ENCODE data around the gene PSMB10.

PSMB10 gene

GRCh38 chr16:67888331-67888730 is 48.3 kb downstream of the PSMB10 start:
- no peak for DNase-seq

DNA sequence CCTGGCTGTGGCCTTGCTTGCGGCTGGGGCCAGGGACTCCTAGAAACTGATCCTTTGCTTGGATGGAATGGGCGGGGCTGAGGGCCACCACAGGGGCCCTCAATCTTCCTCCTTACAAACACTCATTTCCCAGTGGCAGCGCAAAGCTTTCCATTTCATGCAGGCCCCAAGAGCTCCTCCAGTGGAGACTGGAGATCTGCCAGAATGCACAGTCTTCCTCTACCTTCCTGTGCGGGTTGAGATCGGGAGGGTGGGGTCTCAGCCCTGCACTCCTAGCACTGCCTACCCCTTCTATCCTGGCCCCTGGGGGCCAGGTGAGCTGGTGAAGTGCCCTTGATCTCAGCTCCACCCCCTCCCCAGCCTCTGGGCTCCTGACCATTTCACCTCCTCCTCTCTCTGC is 50.3 kb downstream of the PSMB10 start:
- peak; percentile 7 for DNase-seq

GRCh38 chr16:67885976-67886375 is 50.7 kb downstream of the PSMB10 start:
- no peak for DNase-seq

DNA sequence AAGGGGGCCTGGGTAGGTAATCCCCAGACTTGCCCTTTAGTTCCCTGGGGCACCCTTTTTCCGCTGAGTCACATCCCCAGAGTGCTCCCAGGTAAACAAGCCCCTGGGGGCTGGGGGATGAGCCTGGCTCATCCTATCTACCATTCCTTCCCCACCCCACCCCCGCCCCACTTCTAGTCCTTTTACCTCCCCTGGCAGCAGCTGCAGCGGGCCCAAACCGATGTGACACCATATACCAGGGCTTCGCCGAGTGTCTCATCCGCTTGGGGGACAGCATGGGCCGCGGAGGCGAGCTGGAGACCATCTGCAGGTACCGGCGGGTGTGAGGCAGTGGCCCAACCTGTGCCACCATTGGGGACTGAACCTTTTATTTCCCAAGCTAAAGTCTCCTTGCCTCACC is 51.1 kb downstream of the PSMB10 start:
- no peak for DNase-seq

DNA sequence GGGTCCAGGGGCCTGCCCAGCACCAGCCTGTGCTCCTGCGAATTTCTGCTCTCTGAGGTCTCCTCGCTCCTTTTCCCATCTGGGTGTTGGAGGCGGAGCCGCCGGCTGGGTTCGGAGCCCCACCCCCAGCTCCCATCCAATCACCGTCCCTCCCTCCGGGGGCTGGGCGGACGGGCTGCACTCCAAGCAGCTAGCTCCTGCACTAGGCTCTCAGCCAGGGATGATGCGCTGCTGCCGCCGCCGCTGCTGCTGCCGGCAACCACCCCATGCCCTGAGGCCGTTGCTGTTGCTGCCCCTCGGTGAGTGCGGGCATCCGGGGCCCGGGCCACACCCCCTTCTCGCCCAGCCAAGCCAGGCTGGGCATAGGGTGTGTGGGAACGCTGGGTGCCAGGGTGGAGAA is 52.0 kb downstream of the PSMB10 start, which contains the start of gene NRN1L:
Gene NRN1L (plus strand): TSS at position 202 of the 400 bp plus-strand sequence. CDS start 19 bp downstream, at position 221.
- no peak for DNase-seq
